Endothelial cell (in vitro differentiated cells): ENCODE results near the gene LYPD3. TPM values are rescaled to one million over a fixed set of nuclear protein-coding genes. Genes with fewer than 3 reads are reported as not detected.

Experiments
- DNase-seq: peaks from one replicate; pipeline ENCODE4 v3.0.0; 2021; ENCODE audit warnings: low spot score
- H3K27ac Mint-ChIP-seq: one replicate; pipeline ENCODE4 v1.8.0; 2021; ENCODE audit warnings: mixed read lengths, inconsistent platforms; ENCODE audit not compliant: unreplicated experiment
- H3K27me3 Mint-ChIP-seq: one replicate; pipeline ENCODE4 v1.8.0; 2021; ENCODE audit warnings: mild to moderate bottlenecking, moderate library complexity, mixed read lengths, inconsistent platforms; ENCODE audit not compliant: unreplicated experiment
- H3K36me3 Mint-ChIP-seq: one replicate; pipeline ENCODE4 v1.8.0; 2021; ENCODE audit warnings: mild to moderate bottlenecking, low read depth, mixed read lengths, inconsistent platforms; ENCODE audit not compliant: unreplicated experiment
- H3K4me1 Mint-ChIP-seq: one replicate; pipeline ENCODE4 v1.8.0; 2021; ENCODE audit warnings: mild to moderate bottlenecking, mixed read lengths, inconsistent platforms; ENCODE audit not compliant: unreplicated experiment
- H3K4me3 Mint-ChIP-seq: one replicate; pipeline ENCODE4 v1.8.0; 2021; ENCODE audit warnings: mild to moderate bottlenecking, mixed read lengths, inconsistent platforms; ENCODE audit not compliant: unreplicated experiment
- H3K9me3 Mint-ChIP-seq: one replicate; pipeline ENCODE4 v1.8.0; 2021; ENCODE audit warnings: mixed read lengths, inconsistent platforms; ENCODE audit not compliant: unreplicated experiment
- CTCF ChIP-seq: fragments of 200-600 bp; sonication (generic); IDR thresholded peaks from one replicate; pipeline ENCODE4 v1.5.0; 2021; ENCODE audit warnings: antibody characterized with exemption; ENCODE audit not compliant: unreplicated experiment
- total RNA-seq: library from RNA; stranded (reverse); fragmentation: NEBNext Ultra II Directional; extraction: Animal tissue kit (Norgen Biotek cat#: 25700); gene quantifications from one replicate; pipeline ENCODE4 v1.2.1, GENCODE V29; 2021; ENCODE audit not compliant: unreplicated experiment

The LYPD3 gene
- total RNA-seq, 1 donor from 2014 or later = 0.67 TPM

- no peaks in the 10 kb centered on the region for H3K36me3 Mint-ChIP-seq
- no peak overlapping the region for H3K4me3 Mint-ChIP-seq
- DNase-seq = no peak
- no peak overlapping the region for H3K27ac Mint-ChIP-seq
- peaks cover 12% of the 10 kb centered on the region for H3K27me3 Mint-ChIP-seq
- no peak for TF ChIP-seq CTCF
- peaks cover 13% of the 10 kb centered on the region for H3K4me1 Mint-ChIP-seq
- no peaks in the 10 kb centered on the region for H3K9me3 Mint-ChIP-seq
Measured at GRCh38 chr19:43466793-43467192, 1.4 kb upstream of the LYPD3 start.

GRCh38 chr19:43464134-43464775 lies 1.2 kb downstream of the LYPD3 start:
- H3K36me3 Mint-ChIP-seq = no peaks in the 10 kb centered on the region
- peak; percentile 65 for DNase-seq
- peaks cover 16% of the 10 kb centered on the region for H3K27me3 Mint-ChIP-seq

GRCh38 chr19:43463381-43464133 lies 1.9 kb downstream of the LYPD3 start:
- peaks cover 16% of the 10 kb centered on the region for H3K27me3 Mint-ChIP-seq

More at GRCh38 chr19:43464134-43464775, 1.2 kb downstream of the LYPD3 start:
- TF ChIP-seq CTCF = no peak
- peaks cover 12% of the 10 kb centered on the region for H3K4me1 Mint-ChIP-seq
- H3K9me3 Mint-ChIP-seq = no peaks in the 10 kb centered on the region
- H3K27ac Mint-ChIP-seq = no peak overlapping the region
- H3K4me3 Mint-ChIP-seq = peak overlapping the region; percentile 95

DNA sequence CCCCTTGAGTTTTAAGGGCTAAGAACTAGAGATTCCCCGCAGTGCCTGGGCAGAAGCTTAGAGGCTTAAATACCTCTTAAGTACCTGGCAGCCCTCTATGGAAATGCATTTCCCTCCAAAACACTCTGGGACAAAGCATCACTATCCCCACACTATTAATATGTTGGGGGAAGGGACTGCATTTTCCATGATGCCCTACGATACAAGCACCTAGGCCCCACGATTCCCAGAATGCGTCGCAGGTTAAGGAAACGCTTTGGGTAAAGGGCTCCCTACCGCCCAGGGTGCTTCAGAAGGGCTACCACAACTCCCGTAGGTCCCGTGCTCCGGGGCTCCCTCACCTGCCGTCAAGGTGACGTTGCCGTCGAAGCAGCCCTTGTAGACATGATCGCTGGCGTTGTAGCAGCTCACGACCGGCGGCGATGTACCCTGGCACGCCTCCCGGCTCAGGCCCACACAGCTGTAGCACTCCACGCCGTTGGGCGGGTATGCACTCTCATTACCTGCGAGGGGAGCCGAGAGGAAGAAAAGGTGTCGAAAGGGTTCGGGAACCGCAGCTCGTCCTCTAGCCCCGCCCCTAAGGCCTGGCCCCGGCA lies 2.5 kb downstream of the LYPD3 start:
- H3K9me3 Mint-ChIP-seq = no peaks in the 10 kb centered on the region
- no peaks in the 10 kb centered on the region for H3K36me3 Mint-ChIP-seq
- peaks cover 5% of the 10 kb centered on the region for H3K4me1 Mint-ChIP-seq
- H3K4me3 Mint-ChIP-seq = peak overlapping the region; percentile 95
- H3K27me3 Mint-ChIP-seq = peaks cover 16% of the 10 kb centered on the region
- no peak for TF ChIP-seq CTCF
- DNase-seq = no peak
- no peak overlapping the region for H3K27ac Mint-ChIP-seq

More at GRCh38 chr19:43463381-43464133, 1.9 kb downstream of the LYPD3 start:
- Mint-ChIP-seq H3K4me3 (peak overlapping the region; percentile 95), H3K9me3 (no peaks in the 10 kb centered on the region), H3K36me3 (no peaks in the 10 kb centered on the region), H3K4me1 (peaks cover 7% of the 10 kb centered on the region), H3K27ac (no peak overlapping the region)
- TF ChIP-seq CTCF = no peak
- peak; percentile 97 for DNase-seq
